SIG-M5 treated with dmso at 0.1 percent for 504 hours (cell line): ENCODE results near the gene PRKCE.
A peak's percentile ranks its signal among the peaks of the same experiment; 100 is the strongest.
"Not testable (repeated sequence)": the region's sequence is repeated elsewhere in the genome, so short reads cannot be mapped to it uniquely, and the experiment has no call there.

ENCODE experiments used
- DNase-seq: peaks from one replicate; lab custom pipeline; 2025; ENCODE audit not compliant: unreplicated experiment; lab: John Stamatoyannopoulos, UW

PRKCE gene

GRCh38 chr2:46198164-46198883 is 546.8 kb downstream of the PRKCE start:
- no peak for DNase-seq

- DNase-seq: no peak
Measured at GRCh38 chr2:46198966-46199365, 547.5 kb downstream of the PRKCE start.

GRCh38 chr2:46200100-46200690 is 548.7 kb downstream of the PRKCE start:
- no peak for DNase-seq

- no peak for DNase-seq
Measured at GRCh38 chr2:46200861-46201605, 549.6 kb downstream of the PRKCE start.

- no peak for DNase-seq
Measured at GRCh38 chr2:46202453-46202852, 551.0 kb downstream of the PRKCE start.

GRCh38 chr2:46202987-46203386 is 551.5 kb downstream of the PRKCE start:
- DNase-seq: no peak

- DNase-seq: not testable (repeated sequence)
Measured at GRCh38 chr2:46203636-46204035, 552.2 kb downstream of the PRKCE start.

- DNase-seq: no peak
Measured at GRCh38 chr2:46207591-46207990, 556.1 kb downstream of the PRKCE start.

- DNase-seq: no peak
Measured at GRCh38 chr2:46208766-46209165, 557.3 kb downstream of the PRKCE start.

- no peak for DNase-seq
Measured at GRCh38 chr2:46210063-46210462, 558.6 kb downstream of the PRKCE start.

- no peak for DNase-seq
Measured at GRCh38 chr2:46211461-46211860, 560.0 kb downstream of the PRKCE start.

- no peak for DNase-seq
Measured at GRCh38 chr2:46213906-46214305, 562.4 kb downstream of the PRKCE start.

- no peak for DNase-seq
Measured at GRCh38 chr2:46216213-46216612, 564.7 kb downstream of the PRKCE start.

- peak; percentile 55 for DNase-seq
Measured at GRCh38 chr2:46223514-46223913, 572.0 kb downstream of the PRKCE start.

- DNase-seq: no peak
Measured at GRCh38 chr2:46225150-46225625, 573.7 kb downstream of the PRKCE start.

GRCh38 chr2:46225730-46226129 is 574.3 kb downstream of the PRKCE start:
- no peak for DNase-seq

- DNase-seq: no peak
Measured at GRCh38 chr2:46226620-46227019, 575.1 kb downstream of the PRKCE start.

- no peak for DNase-seq
Measured at GRCh38 chr2:46227022-46227421, 575.5 kb downstream of the PRKCE start.

GRCh38 chr2:46227674-46228289 is 576.3 kb downstream of the PRKCE start:
- no peak for DNase-seq

GRCh38 chr2:46229134-46230063 is 577.9 kb downstream of the PRKCE start:
- no peak for DNase-seq
